Amygdala (tissue), 56 donors: ENCODE results near the gene AGAP1.

Experiments used
- DNase-seq, 56 donors: peaks; one replicate each; lab custom pipeline; 2025; lab: John Stamatoyannopoulos, UW

Gene AGAP1

DNA sequence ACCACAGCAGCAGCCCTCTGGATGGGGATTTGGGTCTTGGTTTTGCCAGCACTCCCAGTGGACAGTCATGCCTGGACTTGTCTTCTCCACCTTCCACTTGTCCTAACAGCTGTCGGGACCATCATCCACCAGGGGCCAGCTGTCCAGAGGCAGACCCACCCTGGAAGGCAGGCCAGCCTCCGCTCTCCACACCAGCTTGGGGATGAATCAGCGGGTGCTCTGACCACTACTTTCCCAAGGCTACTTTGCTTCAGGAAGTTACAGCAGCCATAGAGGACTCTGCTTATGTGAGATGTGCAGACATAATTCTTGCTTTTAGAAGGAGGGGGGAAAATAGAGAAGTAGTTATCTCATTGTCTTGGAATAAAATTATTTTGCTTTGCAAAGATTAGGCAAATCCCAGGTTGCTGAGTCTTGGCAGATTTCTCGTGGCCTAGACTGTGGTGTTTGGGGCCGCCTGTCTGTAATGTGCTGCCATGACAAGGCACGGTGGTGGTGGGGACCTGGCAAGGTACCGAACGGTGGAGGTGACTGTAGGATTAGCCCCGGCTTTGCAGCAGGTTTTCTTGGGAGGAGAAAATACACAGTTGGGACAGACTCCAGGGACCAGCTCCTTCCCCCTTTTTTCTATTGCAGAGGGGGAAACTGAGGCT is 148.7 kb downstream of the AGAP1 start:
- peak in 1 of 56 donors; percentile 11 for DNase-seq

DNA sequence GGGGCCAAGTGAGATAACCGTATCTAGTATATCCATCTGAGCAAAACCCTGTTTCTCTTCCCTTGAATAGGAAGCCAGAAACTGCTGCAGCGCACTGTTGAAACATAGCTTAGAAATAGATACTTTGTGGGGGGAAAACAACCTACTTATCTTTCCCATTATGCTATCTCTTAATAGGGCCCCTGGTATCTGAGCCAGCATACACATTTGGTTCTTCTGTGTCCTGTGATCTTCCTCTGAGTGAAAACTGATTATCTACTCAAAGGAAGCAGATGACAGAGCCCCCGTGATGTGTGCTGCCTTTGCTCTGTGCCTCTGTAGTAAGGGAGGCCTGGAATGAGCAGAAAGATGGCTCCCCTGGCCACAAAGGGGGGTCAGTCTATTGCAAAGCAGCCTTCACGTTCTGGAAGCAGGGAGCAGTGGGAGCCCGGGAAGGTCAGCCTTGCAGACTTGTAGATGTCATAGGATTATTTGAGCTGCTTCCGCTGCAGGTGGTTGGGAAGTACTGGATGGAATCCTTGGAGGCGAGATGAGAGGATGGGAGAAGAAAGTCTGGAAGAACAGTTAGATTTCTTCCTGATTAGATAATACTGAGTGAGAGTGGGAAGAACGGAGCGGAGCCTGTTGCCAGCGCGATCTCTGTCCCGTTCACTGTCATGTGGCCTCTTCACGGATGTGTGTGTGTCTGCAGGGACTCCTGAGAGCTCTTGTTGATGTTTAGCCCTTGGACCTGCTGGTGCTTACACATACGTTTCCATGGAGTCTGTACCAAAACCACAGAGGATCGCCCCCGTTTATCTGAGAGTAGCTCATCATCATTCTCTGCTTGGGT is 150.1 kb downstream of the AGAP1 start:
- DNase-seq: peak in 25 of 56 donors; percentile 18 to 75 (median 47)

DNA sequence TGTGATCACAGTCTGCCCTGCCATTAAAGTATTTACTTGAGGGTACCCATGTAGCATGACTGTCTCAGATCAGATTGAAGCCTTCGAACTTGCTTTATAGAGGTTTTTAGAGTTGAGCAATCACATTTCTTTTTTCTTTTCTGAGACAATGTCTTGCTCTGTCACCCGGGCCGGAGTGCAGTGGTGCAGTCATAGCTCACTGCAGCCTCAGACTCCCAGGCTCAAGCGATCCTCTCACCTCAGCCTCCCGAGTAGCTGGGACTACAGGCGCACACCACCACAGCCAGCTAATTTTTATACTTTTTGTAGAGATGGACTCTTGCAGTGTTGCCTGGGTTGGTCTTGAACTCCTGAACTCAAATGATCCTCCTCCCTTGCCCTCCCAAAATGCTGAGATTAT is 153.4 kb downstream of the AGAP1 start:
- no peak for DNase-seq

DNA sequence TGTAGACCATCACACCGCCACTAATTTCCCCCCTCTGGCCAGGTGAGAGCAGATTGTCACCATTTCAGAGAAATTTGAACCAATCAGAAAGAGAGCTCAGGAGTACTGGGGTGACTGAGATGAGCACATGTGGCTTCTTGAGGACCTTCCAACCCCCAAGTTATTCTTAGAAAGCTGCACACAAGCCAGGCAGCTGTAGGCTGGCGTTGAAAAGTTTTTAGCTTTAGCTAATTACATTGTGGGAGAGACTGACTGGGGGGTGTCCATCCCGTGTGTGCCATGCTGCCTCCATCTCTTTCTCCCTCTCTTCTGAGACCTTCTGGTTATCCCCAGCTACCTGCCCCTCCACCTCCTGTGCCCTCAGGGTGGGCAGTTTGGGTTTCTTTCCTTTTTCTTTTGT is 154.0 kb downstream of the AGAP1 start:
- no peak for DNase-seq

DNA sequence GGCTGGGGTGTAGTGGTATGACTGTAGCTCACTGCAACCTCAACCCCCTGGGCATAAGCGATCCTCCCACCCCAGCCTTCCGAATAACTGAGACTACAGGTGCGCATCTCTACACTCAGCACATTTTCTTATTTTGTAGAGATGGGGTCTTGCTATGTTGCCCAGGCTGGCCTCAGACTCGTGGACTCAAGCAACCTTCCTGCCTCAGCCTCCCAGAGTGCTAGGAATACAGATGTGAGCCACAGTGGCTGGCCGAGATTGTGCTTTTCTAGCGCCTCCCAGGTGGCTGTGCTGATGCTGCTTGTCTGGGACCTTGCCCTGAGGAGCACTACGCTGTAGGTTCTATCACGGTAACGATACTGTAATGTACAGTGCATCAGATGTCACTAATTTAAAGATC is 155.6 kb downstream of the AGAP1 start:
- DNase-seq: no peak

DNA sequence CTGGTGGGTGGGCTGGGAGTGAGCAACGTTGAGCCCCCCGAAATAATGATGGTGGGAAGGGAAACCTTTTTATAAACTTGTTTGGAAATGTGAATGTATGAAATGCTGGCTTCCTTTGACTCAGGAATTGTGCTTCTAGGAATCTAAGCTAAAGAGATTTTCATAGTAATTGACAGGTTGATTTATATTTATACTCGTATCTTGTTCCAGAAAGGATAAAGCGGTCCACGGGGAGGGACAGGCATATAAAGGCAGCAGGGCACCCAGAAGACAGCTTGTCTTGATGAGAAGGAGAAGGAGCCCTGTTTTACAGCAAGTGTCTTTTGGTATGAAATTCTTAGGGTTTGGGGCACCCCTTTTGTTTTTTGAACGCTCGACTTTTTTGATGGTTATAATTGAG is 157.8 kb downstream of the AGAP1 start:
- no peak for DNase-seq

DNA sequence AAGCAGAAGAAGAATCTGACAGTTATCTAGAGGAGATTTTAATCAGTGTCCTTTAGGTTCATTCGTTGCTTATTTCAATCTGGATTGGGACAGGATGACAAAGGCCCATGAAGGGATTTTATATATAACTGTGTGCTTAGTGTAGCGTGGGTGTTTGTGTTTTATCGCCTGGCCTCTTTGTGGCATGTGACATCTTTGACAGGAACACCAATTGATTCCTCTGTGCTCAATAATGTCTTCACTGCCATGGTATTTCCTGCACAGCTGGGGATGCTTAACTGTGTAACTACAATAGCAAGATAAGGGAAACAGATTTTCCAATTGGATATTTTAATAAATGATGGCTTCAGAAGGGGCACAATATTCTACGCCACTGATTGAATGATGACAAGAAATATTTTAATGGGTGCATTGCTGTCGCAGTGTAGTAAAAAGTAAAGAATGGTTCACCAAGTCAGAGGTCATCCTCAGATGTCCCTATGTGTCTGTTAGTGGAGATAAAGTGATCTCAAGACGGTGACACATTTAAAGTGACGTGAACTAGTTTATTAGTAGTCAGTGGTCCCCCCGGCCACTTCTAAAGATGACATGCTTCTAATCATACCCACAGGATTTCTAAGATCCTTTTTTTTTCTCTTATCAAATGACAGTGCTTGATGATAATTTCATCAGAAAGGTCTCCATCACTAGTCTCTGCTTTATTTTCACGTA is 160.4 kb downstream of the AGAP1 start:
- no peak for DNase-seq

DNA sequence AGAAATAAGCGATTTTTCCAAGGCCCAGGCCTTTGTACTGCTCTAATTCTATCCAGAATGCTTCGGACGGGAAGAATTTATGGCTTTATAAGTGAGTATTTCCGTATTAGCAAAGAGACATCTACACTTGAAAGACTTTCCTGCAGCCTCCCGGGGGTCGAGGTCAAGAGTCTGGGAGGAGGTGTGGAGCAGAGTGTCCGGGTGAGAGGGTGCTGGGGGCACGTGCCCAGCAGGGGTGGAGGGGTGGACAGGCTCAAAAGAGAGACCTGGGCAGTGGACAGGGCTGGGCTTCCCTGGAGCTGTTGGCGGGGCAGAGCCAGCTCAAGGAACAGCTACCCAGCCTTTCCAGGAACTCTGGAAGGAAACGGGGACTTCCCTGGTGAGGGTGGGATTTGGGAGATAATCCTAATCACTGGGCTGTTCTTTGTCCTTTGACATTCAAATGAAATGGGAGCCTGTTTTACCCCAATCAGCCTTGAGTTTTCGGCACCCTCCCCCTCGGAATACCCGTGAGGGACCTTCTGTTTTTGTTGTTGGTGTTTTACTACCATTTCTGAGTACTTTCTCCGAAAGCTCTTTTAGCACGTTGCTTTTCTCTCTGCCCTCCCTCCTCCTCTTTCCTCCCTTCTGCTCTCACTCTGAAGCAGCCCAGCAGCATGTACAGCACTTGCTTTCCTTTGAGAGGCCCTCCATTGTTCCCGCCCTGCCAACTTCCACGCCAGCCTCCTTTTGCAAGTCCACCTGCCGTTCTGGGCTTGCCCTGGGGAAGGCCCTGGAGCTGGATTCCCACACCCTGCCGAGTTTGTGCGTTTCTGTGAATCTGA is 164.7 kb downstream of the AGAP1 start:
- DNase-seq: peak in 2 of 56 donors; percentile 19 to 32

DNA sequence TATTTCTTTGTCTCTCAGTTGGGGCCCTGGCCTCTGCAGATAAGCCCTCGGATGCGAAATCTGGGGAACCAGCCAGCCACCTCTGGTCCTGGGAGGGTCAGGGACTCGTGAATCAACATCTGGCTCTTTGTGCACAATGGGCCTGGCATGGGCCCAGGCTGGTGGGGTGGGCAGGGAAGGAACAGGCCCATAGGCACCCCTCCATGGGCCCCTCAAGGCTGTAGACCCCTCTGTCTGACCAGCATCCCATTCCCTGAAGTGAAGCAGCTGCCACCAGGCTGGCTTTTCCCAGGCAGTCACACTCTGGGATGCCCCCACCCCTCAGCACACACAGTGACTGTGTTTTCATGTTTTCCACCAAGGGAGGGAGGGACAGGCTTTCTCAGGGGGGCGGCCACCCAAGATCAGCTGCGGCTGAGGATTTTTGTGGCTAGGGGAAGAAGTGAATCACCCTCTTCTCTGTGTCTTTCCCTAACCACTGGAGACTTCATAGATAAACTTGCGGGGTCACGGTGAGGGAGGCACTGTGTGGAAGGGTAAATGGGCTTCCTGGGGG is 166.0 kb downstream of the AGAP1 start:
- peak in 6 of 56 donors; percentile 23 to 41 (median 33) for DNase-seq

DNA sequence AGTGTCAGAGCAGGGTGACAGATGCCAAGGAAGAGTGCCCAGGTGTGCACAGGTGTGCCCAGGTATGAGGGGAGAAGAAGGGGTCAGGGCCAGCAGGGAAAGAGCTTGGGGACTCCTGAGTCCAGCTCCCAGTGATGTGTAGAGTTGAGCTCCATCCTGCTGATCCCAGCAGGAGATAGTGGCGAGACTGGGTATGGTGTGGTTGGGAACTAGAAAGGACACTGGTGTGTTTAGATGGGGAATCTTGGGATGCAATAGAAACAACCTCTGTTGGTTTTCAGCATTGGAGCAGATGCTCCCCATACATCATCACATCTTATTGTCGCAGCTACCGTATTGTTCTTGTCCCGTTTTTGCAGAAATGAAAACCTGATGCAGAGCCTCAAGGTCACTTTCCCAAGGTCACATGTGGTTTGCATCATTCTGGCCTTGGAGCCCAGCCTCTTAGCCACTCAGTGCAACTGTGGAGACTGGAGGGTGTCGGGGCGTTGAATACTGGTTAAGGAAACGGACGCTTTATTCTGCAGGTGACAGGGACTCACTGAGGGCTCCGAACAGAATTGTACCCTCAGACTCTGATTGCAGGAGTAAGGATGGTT is 166.7 kb downstream of the AGAP1 start:
- no peak for DNase-seq

DNA sequence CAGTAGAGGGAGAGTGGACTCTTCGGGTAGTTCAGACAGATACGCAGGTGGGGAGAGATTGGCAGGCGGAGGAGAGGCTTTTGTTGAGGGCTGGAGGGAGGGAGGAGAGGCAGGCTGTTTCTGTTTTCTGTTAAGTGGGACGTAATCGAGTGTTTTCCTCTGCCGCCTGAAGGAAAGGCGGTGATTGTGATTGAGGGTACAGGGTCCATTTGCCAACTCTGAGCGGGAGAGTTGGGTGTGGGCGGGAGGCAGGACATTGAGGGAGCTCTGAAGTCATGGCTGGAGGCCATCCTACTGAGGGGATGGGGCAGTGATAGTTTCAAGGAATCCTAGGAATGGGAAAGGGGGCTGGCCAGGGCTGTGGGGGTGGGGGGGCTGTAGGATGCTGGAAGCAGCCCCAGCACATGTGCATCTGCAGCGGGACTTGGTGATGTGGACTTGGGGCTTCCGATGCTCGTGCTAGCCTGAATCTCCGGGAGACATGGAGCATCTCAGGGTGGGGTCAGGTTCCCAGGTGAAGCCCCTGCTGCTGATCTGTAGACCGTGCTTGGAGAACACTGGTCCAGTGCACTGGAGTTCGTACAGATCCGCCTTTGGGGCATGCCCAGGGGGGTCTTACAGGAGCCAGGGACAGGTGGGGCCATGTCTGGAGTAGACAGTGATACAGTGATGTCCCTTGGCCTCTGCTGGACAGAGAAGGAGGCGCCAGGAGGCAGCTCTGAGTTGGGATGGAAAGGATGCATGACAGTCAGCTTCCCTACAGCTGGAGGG is 167.5 kb downstream of the AGAP1 start:
- DNase-seq: no peak

DNA sequence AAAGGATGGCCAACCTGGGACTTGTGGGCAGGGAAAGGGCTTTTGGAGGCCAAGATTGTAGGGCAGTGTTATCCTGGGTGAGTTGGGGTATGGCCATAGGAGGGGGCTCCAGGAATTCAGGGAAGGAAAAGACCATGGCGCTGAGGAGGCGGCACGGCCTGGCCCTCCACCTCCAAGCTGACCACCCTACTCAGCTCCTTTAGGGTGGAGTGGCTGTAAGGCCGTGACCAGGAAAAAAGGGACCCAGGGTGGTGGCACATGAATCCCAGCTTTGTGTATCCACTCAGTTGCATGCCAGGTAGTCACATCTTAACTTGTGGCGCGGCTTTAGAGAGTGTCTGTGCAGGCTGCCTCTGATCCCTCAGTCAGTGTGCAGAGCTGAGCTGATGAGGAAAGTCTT is 168.1 kb downstream of the AGAP1 start:
- DNase-seq: no peak

DNA sequence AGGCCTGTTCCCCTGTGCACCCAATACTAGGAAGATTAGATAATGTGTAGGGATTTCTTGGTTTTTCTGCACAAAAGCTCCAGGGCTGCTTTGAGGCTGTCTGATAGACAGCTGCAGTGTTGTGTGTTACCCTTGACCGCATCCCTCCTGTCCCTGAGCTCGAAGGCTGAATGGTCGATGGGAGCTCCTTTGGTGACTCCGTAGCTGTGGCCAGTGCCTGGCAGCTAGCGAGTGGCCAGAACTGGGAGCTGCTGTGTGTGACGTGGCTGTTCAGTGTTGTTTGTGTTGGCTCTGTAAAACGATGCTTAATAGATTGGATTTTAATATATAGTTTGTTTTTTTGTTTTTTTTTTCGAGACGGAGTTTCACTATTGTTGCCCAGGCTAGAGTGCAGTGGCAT is 170.0 kb downstream of the AGAP1 start:
- DNase-seq: peak in 7 of 56 donors; percentile 27 to 53 (median 38)

DNA sequence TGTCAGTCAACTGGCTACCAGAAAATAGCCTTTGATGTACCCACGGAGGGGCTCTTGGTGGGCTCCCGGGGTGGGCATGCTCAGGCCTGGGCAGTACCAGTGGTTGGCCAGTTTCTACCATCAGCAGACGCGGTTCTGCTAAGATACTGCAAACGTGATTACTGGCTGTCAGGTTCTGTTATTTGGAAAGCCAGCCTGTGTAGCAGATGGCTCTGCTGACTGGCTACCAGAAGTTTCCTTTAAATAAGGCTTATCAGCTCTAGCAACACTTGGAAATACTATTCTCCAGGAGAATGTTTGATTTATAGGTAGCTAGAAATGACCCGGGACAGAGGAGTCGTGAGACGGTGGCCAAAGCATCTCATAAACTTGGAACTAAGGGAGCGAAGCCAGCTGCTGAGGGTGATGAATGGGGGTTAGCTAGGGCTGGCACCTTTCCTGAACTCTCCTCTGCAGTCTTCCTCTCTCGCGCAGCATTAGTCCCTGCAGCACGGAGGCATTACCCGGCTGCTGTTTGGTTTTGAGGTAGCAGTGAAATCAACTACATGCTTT is 171.9 kb downstream of the AGAP1 start:
- DNase-seq: peak in 2 of 56 donors; percentile 13 to 28

DNA sequence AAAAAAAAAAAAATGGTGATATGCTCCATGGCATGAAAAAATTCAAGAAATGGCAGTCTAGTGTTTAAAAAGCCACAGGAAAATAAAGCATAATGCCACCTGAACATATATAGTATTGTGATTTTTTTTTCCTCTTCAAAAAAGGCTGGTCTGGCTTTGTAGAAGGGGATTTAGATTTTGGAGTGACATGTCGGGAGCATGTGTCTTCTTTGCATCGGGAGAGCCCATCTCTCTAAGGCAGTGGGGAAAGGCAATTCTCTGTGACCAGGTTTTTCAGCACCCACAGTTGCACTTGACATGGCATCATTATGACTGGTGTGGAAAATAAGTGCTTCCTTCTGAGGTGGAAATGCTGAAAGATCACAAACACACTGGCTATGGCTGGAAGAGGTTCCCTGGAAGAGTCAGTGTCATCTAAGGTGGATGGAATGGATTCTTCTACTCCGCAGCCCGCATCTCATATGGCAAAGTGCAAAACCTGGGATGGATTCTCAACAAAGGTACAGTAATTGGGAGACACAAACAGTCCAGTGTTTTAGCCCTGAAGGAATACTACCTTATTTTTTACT is 172.5 kb downstream of the AGAP1 start:
- peak in 28 of 56 donors; percentile 13 to 76 (median 44) for DNase-seq

DNA sequence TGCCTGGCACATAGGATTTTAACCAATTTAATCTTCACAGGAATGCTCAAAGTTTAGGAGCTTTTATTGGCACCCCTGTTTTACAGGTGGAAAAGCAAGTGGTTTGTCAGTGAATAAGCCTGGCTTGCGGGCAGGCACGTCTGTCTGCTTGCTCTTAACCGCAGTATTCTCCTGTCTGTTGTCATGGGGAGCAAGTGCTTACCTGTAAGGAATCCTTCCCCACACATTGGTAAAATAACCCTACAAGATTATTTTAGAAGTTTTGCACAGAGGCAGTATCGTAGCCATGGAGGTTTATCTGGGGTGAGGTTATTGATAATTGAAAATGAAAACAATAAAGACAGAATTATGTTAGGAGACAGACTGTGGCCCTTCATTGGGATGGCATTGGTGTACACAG is 174.9 kb downstream of the AGAP1 start:
- no peak for DNase-seq

DNA sequence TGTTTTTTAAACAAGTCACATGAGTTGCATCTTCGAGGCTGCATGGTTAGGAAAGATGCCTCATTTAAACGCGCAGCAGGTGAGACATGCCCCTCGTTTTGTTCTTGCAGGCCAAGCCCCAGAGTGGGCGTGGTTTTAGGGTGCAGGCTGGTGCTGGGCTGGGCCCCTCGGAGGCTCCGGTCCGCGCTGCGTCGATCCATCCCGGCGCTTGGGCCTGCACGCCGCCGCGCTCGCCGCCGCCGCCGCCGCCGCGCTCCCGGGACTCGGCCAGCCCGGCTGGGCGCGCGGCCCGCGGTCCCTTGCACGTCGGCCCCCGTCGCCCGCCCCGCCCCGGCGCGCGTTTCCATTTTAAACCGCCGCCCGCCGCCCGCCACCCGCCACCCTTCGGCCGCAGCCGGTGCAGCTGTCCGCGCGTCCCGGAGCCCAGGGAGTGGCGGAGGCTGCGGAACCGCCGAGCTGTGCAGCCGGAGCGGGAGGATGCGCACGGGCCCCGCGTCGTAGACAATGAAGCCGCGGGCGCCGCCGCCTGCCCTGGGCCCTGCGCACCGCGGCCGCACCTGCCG is 175.5 kb downstream of the AGAP1 start:
- DNase-seq: peak in 48 of 56 donors; percentile 22 to 85 (median 62)
